Measurements from ENCODE around the gene TSPO2.

TSPO2 gene

GRCh38 chr6:41049955-41050354, 7.7 kb downstream of the TSPO2 start:
- no CpG with 5 or more reads among the region's 7 CpGs for WGBS (ENCODE audit: insufficient coverage, insufficient read length)
- no peaks in the 10 kb centered on the region for H3K36me3 ChIP-seq (ENCODE audit: control insufficient read depth, insufficient read depth, low read length)

GRCh38 chr6:41050536-41050935, 8.3 kb downstream of the TSPO2 start:
- no peak for DNase-seq (ENCODE audit: low read depth, low spot score)
- Histone ChIP-seq H3K27me3 (ENCODE audit: control insufficient read depth, insufficient read depth, low read length) (no peaks in the 10 kb centered on the region), H3K36me3 (ENCODE audit: control insufficient read depth, insufficient read depth, low read length) (no peaks in the 10 kb centered on the region), H3K4me3 (ENCODE audit: low read length) (no peak overlapping the region), H3K27ac (ENCODE audit: low read length) (no peak overlapping the region), H3K4me1 (ENCODE audit: control insufficient read depth, insufficient read depth, low read length) (no peaks in the 10 kb centered on the region), H3K9me3 (ENCODE audit: control insufficient read depth, insufficient read depth, low read length) (no peaks in the 10 kb centered on the region)
- WGBS (ENCODE audit: insufficient coverage, insufficient read length): no CpG with 5 or more reads among the region's 3 CpGs

More at GRCh38 chr6:41049955-41050354, 7.7 kb downstream of the TSPO2 start:
- Histone ChIP-seq H3K27me3 (ENCODE audit: control insufficient read depth, insufficient read depth, low read length) (no peaks in the 10 kb centered on the region), H3K4me1 (ENCODE audit: control insufficient read depth, insufficient read depth, low read length) (no peaks in the 10 kb centered on the region), H3K27ac (ENCODE audit: low read length) (no peak overlapping the region), H3K4me3 (ENCODE audit: low read length) (no peak overlapping the region), H3K9me3 (ENCODE audit: control insufficient read depth, insufficient read depth, low read length) (no peaks in the 10 kb centered on the region)
- no peak for DNase-seq (ENCODE audit: low read depth, low spot score)

GRCh38 chr6:41051873-41052272, 9.6 kb downstream of the TSPO2 start:
- Histone ChIP-seq H3K27ac (ENCODE audit: low read length) (no peak overlapping the region), H3K27me3 (ENCODE audit: control insufficient read depth, insufficient read depth, low read length) (no peaks in the 10 kb centered on the region), H3K4me1 (ENCODE audit: control insufficient read depth, insufficient read depth, low read length) (no peaks in the 10 kb centered on the region), H3K36me3 (ENCODE audit: control insufficient read depth, insufficient read depth, low read length) (no peaks in the 10 kb centered on the region), H3K4me3 (ENCODE audit: low read length) (no peak overlapping the region), H3K9me3 (ENCODE audit: control insufficient read depth, insufficient read depth, low read length) (no peaks in the 10 kb centered on the region)
- DNase-seq (ENCODE audit: low read depth, low spot score): no peak
- WGBS (ENCODE audit: insufficient coverage, insufficient read length): no CpG with 5 or more reads among the region's 5 CpGs

- Histone ChIP-seq H3K4me3 (ENCODE audit: low read length) (no peak within 1 kb of the TSS), H3K9me3 (ENCODE audit: control insufficient read depth, insufficient read depth, low read length) (no peaks in the 10 kb centered on the region), H3K27me3 (ENCODE audit: control insufficient read depth, insufficient read depth, low read length) (no peaks in the 10 kb centered on the region), H3K36me3 (ENCODE audit: control insufficient read depth, insufficient read depth, low read length) (no peaks in the 10 kb centered on the region), H3K4me1 (ENCODE audit: control insufficient read depth, insufficient read depth, low read length) (no peaks in the 10 kb centered on the region), H3K27ac (ENCODE audit: low read length) (no peak within 1 kb of the TSS)
- no CpG with 5 or more reads among the region's 5 CpGs for WGBS (ENCODE audit: insufficient coverage, insufficient read length)
- no peak for DNase-seq (ENCODE audit: low read depth, low spot score)
Observed at GRCh38 chr6:41053041-41053440, 10.8 kb downstream of the TSPO2 start, which contains the start of gene APOBEC2. TSS of gene APOBEC2 (plus strand) at chr6:41053202. CDS start at chr6:41053348, 146 bp downstream.

- Histone ChIP-seq H3K36me3 (ENCODE audit: control insufficient read depth, insufficient read depth, low read length) (no peaks in the 10 kb centered on the region), H3K4me3 (ENCODE audit: low read length) (no peak overlapping the region), H3K27me3 (ENCODE audit: control insufficient read depth, insufficient read depth, low read length) (no peaks in the 10 kb centered on the region), H3K4me1 (ENCODE audit: control insufficient read depth, insufficient read depth, low read length) (no peaks in the 10 kb centered on the region), H3K27ac (ENCODE audit: low read length) (no peak overlapping the region), H3K9me3 (ENCODE audit: control insufficient read depth, insufficient read depth, low read length) (no peaks in the 10 kb centered on the region)
- no peak for DNase-seq (ENCODE audit: low read depth, low spot score)
- WGBS (ENCODE audit: insufficient coverage, insufficient read length): no CpG with 5 or more reads among the region's 3 CpGs
Observed at GRCh38 chr6:41054511-41054910, 12.2 kb downstream of the TSPO2 start.

- Histone ChIP-seq H3K4me3 (ENCODE audit: low read length) (no peak overlapping the region), H3K36me3 (ENCODE audit: control insufficient read depth, insufficient read depth, low read length) (no peaks in the 10 kb centered on the region), H3K9me3 (ENCODE audit: control insufficient read depth, insufficient read depth, low read length) (no peaks in the 10 kb centered on the region), H3K27ac (ENCODE audit: low read length) (no peak overlapping the region), H3K4me1 (ENCODE audit: control insufficient read depth, insufficient read depth, low read length) (no peaks in the 10 kb centered on the region), H3K27me3 (ENCODE audit: control insufficient read depth, insufficient read depth, low read length) (no peaks in the 10 kb centered on the region)
- no CpG with 5 or more reads among the region's 3 CpGs for WGBS (ENCODE audit: insufficient coverage, insufficient read length)
- DNase-seq (ENCODE audit: low read depth, low spot score): no peak
Observed at GRCh38 chr6:41055149-41055548, 12.9 kb downstream of the TSPO2 start.

- no peak for DNase-seq (ENCODE audit: low read depth, low spot score)
- Histone ChIP-seq H3K36me3 (ENCODE audit: control insufficient read depth, insufficient read depth, low read length) (no peaks in the 10 kb centered on the region), H3K27me3 (ENCODE audit: control insufficient read depth, insufficient read depth, low read length) (no peaks in the 10 kb centered on the region), H3K27ac (ENCODE audit: low read length) (no peak overlapping the region), H3K4me1 (ENCODE audit: control insufficient read depth, insufficient read depth, low read length) (no peaks in the 10 kb centered on the region), H3K4me3 (ENCODE audit: low read length) (no peak overlapping the region), H3K9me3 (ENCODE audit: control insufficient read depth, insufficient read depth, low read length) (no peaks in the 10 kb centered on the region)
- WGBS (ENCODE audit: insufficient coverage, insufficient read length): no CpG with 5 or more reads among the region's 6 CpGs
Observed at GRCh38 chr6:41056768-41057490, 14.7 kb downstream of the TSPO2 start.

GRCh38 chr6:41058783-41059181, 16.5 kb downstream of the TSPO2 start:
- WGBS (ENCODE audit: insufficient coverage, insufficient read length): no CpG with 5 or more reads among the region's 2 CpGs
- Histone ChIP-seq H3K36me3 (ENCODE audit: control insufficient read depth, insufficient read depth, low read length) (no peaks in the 10 kb centered on the region; the same call in 1 of the 2 replicates), H3K27ac (ENCODE audit: low read length) (no peak overlapping the region), H3K9me3 (ENCODE audit: control insufficient read depth, insufficient read depth, low read length) (no peaks in the 10 kb centered on the region), H3K4me1 (ENCODE audit: control insufficient read depth, insufficient read depth, low read length) (no peaks in the 10 kb centered on the region), H3K4me3 (ENCODE audit: low read length) (no peak overlapping the region), H3K27me3 (ENCODE audit: control insufficient read depth, insufficient read depth, low read length) (no peaks in the 10 kb centered on the region)
- no peak for DNase-seq (ENCODE audit: low read depth, low spot score)

GRCh38 chr6:41059556-41059955, 17.3 kb downstream of the TSPO2 start:
- Histone ChIP-seq H3K36me3 (ENCODE audit: control insufficient read depth, insufficient read depth, low read length) (no peaks in the 10 kb centered on the region; the same call in 1 of the 2 replicates), H3K4me3 (ENCODE audit: low read length) (no peak overlapping the region), H3K27ac (ENCODE audit: low read length) (no peak overlapping the region), H3K9me3 (ENCODE audit: control insufficient read depth, insufficient read depth, low read length) (no peaks in the 10 kb centered on the region), H3K27me3 (ENCODE audit: control insufficient read depth, insufficient read depth, low read length) (no peaks in the 10 kb centered on the region), H3K4me1 (ENCODE audit: control insufficient read depth, insufficient read depth, low read length) (no peaks in the 10 kb centered on the region)
- no CpG with 5 or more reads among the region's 1 CpG for WGBS (ENCODE audit: insufficient coverage, insufficient read length)
- DNase-seq (ENCODE audit: low read depth, low spot score): no peak

- no peaks in the 10 kb centered on the region for H3K4me1 ChIP-seq (ENCODE audit: control insufficient read depth, insufficient read depth, low read length)
- H3K27ac ChIP-seq (ENCODE audit: low read length): no peak overlapping the region
- WGBS (ENCODE audit: insufficient coverage, insufficient read length): no CpG with 5 or more reads among the region's 13 CpGs
Observed at GRCh38 chr6:41061196-41061726, 19.0 kb downstream of the TSPO2 start.

GRCh38 chr6:41062056-41062455, 19.8 kb downstream of the TSPO2 start:
- Histone ChIP-seq H3K36me3 (ENCODE audit: control insufficient read depth, insufficient read depth, low read length) (peaks cover under 1% of the 10 kb centered on the region; the same call in 1 of the 2 replicates), H3K4me3 (ENCODE audit: low read length) (no peak overlapping the region), H3K4me1 (ENCODE audit: control insufficient read depth, insufficient read depth, low read length) (no peaks in the 10 kb centered on the region), H3K27me3 (ENCODE audit: control insufficient read depth, insufficient read depth, low read length) (no peaks in the 10 kb centered on the region), H3K9me3 (ENCODE audit: control insufficient read depth, insufficient read depth, low read length) (no peaks in the 10 kb centered on the region), H3K27ac (ENCODE audit: low read length) (no peak overlapping the region)
- no CpG with 5 or more reads among the region's 1 CpG for WGBS (ENCODE audit: insufficient coverage, insufficient read length)
- no peak for DNase-seq (ENCODE audit: low read depth, low spot score)

More at GRCh38 chr6:41061196-41061726, 19.0 kb downstream of the TSPO2 start:
- DNase-seq (ENCODE audit: low read depth, low spot score): no peak
- no peaks in the 10 kb centered on the region for H3K9me3 ChIP-seq (ENCODE audit: control insufficient read depth, insufficient read depth, low read length)
- H3K4me3 ChIP-seq (ENCODE audit: low read length): no peak overlapping the region
- H3K27me3 ChIP-seq (ENCODE audit: control insufficient read depth, insufficient read depth, low read length): no peaks in the 10 kb centered on the region
- no peaks in the 10 kb centered on the region; the same call in 1 of the 2 replicates for H3K36me3 ChIP-seq (ENCODE audit: control insufficient read depth, insufficient read depth, low read length)
